CD4-positive, alpha-beta T cell (primary cell): ENCODE results near the gene CAND2. TPM values are rescaled to one million over a fixed set of nuclear protein-coding genes. Genes with fewer than 3 reads are reported as not detected.
A peak's percentile ranks its signal among the peaks of the same experiment; 100 is the strongest.

ENCODE experiments used
- ATAC-seq: fragments of 200-7000 bp; cut with Tn5 transposase; one replicate; pipeline ENCODE4 v1.10.0; 2022; ENCODE audit warnings: mild to moderate bottlenecking; ENCODE audit not compliant: poor library complexity
- CTCF ChIA-PET: fragments of 350-600 bp; sonication (Branson Sonifier 250); formaldehyde crosslinking; loops from one replicate; lab custom pipeline; 2021; ENCODE audit warnings: antibody characterized with exemption, inconsistent platforms; lab: Charles Lee
- POLR2A ChIA-PET: fragments of 350-600 bp; sonication (Branson Sonifier 250); formaldehyde crosslinking; loops from one replicate; lab custom pipeline; 2021; ENCODE audit warnings: antibody characterized with exemption, inconsistent platforms; lab: Charles Lee
- DNase-seq, 14 experiments: peaks; one replicate each; pipeline ENCODE4 v3.0.0-alpha.2; 2013 to 2020; ENCODE audit warnings: mixed read lengths in 2 of 14
- H3K27ac ChIP-seq, 2 donors: one replicate each; pipeline versions ENCODE4 v1.5.1 to v1.7.0; 2013; ENCODE audit warnings: low read length in 2 of 2, low read depth in 1 of 2, mild to moderate bottlenecking in 1 of 2
- H3K27me3 ChIP-seq, 2 experiments: 1 replicate in 1 of 2; 2 replicates in 1 of 2; pipeline versions ENCODE4 v1.6.1 to v1.7.0; 2013; ENCODE audit warnings: low read length in 2 of 2, control low read depth in 1 of 2, mild to moderate bottlenecking in 1 of 2, moderate library complexity in 1 of 2; ENCODE audit not compliant: insufficient read depth in 2 of 2, control insufficient read depth in 1 of 2
- H3K36me3 ChIP-seq: one replicate; pipeline ENCODE4 v1.6.1; 2013; ENCODE audit warnings: low read length, control low read depth; ENCODE audit not compliant: insufficient read depth
- H3K4me1 ChIP-seq: one replicate; pipeline ENCODE4 v1.6.1; 2013; ENCODE audit warnings: low read length, control low read depth; ENCODE audit not compliant: insufficient read depth
- H3K4me3 ChIP-seq: one replicate; pipeline ENCODE4 v1.5.1; 2013; ENCODE audit warnings: mild to moderate bottlenecking, low read length, moderate library complexity
- H3K9me3 ChIP-seq, 2 experiments: 1 replicate in 1 of 2; 2 replicates in 1 of 2; pipeline versions ENCODE4 v1.6.1 to v1.7.0; 2013; ENCODE audit warnings: low read length in 2 of 2, mild to moderate bottlenecking in 2 of 2, control low read depth in 1 of 2, moderate library complexity in 1 of 2; ENCODE audit not compliant: control insufficient read depth in 1 of 2, insufficient read depth in 1 of 2
- H3K27ac Mint-ChIP-seq: one replicate; pipeline ENCODE4 v1.8.0; 2020; ENCODE audit warnings: mixed read lengths
- H3K27me3 Mint-ChIP-seq: one replicate; pipeline ENCODE4 v1.8.0; 2021; ENCODE audit warnings: mixed read lengths
- H3K36me3 Mint-ChIP-seq: one replicate; pipeline ENCODE4 v1.8.0; 2021; ENCODE audit warnings: low read depth, mixed read lengths
- H3K4me1 Mint-ChIP-seq: one replicate; pipeline ENCODE4 v1.8.0; 2021; ENCODE audit warnings: low read depth, mixed read lengths
- H3K4me3 Mint-ChIP-seq: one replicate; pipeline ENCODE4 v1.8.0; 2020; ENCODE audit warnings: mild to moderate bottlenecking, mixed read lengths
- H3K9me3 Mint-ChIP-seq: one replicate; pipeline ENCODE4 v1.8.0; 2020; ENCODE audit warnings: mixed read lengths
- CTCF ChIP-seq: fragments of 200-600 bp; IDR thresholded peaks from one replicate; pipeline ENCODE4 v1.8.0; 2022; ENCODE audit warnings: antibody characterized with exemption, mild to moderate bottlenecking
- intact Hi-C, 2 experiments: fragments of 100-400 bp; cut with DNase I in 1 of 2; cut with micrococcal nuclease in 1 of 2; formaldehyde crosslinking; loops; one replicate each; pipeline versions ENCODE4 v1.15.1 to v1.9.0; 2023 to 2025; cut with DNase I, micrococcal nuclease
- polyA plus RNA-seq, 2 donors: library from polyadenylated mRNA; unstranded; fragments of 120-200 nt; gene quantifications; one replicate each; pipeline ENCODE4 v1.2.1, GENCODE V29; 2013
- total RNA-seq, 174 experiments: library from RNA in 2 of 174; stranded (reverse) in 2 of 174; gene quantifications; one replicate each; pipeline ENCODE4 v1.2.3 and lab custom pipeline; 2021 to 2026

CAND2 gene
- 1 to 10 TPM; 3.5 to 6.0 TPM for total RNA-seq
- polyA plus RNA-seq (2013, experiment 1 of 2) = 1.7 TPM
- polyA plus RNA-seq (2013, experiment 2 of 2) = 2.3 TPM
- 0.12 to 11.3 (median 3.6) reads per million in 172 experiments for total RNA-seq (lab: John Stamatoyannopoulos, UW)

- DNase-seq = peak in 12 of 14 experiments; percentile 7 to 69 (median 32)
- H3K4me1 Mint-ChIP-seq = peaks cover 29% of the 10 kb centered on the region
- peak; percentile 92 for ATAC-seq
- no peak within 1 kb of the TSS for H3K27ac ChIP-seq
- no peaks in the 10 kb centered on the region for H3K36me3 ChIP-seq
- H3K36me3 Mint-ChIP-seq = no peaks in the 10 kb centered on the region
- H3K4me3 ChIP-seq = peak within 1 kb of the TSS; percentile 68
- H3K27me3 ChIP-seq = no peaks in the 10 kb centered on the region
- ChIA-PET POLR2A (interaction anchor here (0.9 to 2.3 kb wide), 5 partner anchors 14 to 314 kb away, joined by 3 to 26 read pairs (median 5); partner anchors contain the start of genes RAF1 and RPL32), CTCF (interaction anchor here (0.5 to 2.7 kb wide), 6 partner anchors 9 to 241 kb away, joined by 3 to 16 read pairs (median 3); no protein-coding TSS in a partner anchor)
- peak within 1 kb of the TSS; percentile 93 for H3K4me3 Mint-ChIP-seq
- peaks cover 13% of the 10 kb centered on the region for H3K4me1 ChIP-seq
- H3K27me3 Mint-ChIP-seq = no peaks in the 10 kb centered on the region
- H3K27ac Mint-ChIP-seq = peak within 1 kb of the TSS; percentile 23
- no peaks in the 10 kb centered on the region for H3K9me3 ChIP-seq
- TF ChIP-seq CTCF = no peak
- H3K9me3 Mint-ChIP-seq = no peaks in the 10 kb centered on the region
- intact Hi-C loops = loop anchor here in 1 of 2 experiments (2.0 kb wide), 1 partner anchor 14 kb away; no protein-coding TSS in a partner anchor
Observed at GRCh38 chr3:12796171-12797123, at the start of gene CAND2. CAND2 (plus strand) TSS chr3:12796680; CDS start chr3:12796721, 41 bp downstream.

- no peak overlapping the region for H3K4me3 Mint-ChIP-seq
- ChIA-PET CTCF (no interaction called here), POLR2A (no interaction called here)
- H3K27ac ChIP-seq = no peak overlapping the region
- TF ChIP-seq CTCF = no peak
- no peaks in the 10 kb centered on the region for H3K36me3 Mint-ChIP-seq
- H3K9me3 ChIP-seq = no peaks in the 10 kb centered on the region
- H3K4me1 ChIP-seq = peaks cover 2% of the 10 kb centered on the region
- no peaks in the 10 kb centered on the region for H3K9me3 Mint-ChIP-seq
- no peak overlapping the region for H3K4me3 ChIP-seq
- H3K27ac Mint-ChIP-seq = no peak overlapping the region
- ATAC-seq = no peak
- no peaks in the 10 kb centered on the region for H3K4me1 Mint-ChIP-seq
- H3K27me3 ChIP-seq = peaks cover 2 to 5% of the 10 kb centered on the region in 2 experiments
- intact Hi-C loops = no loop called here
- H3K36me3 ChIP-seq = no peaks in the 10 kb centered on the region
- peaks cover 5% of the 10 kb centered on the region for H3K27me3 Mint-ChIP-seq
- DNase-seq = no peak
Observed at GRCh38 chr3:12748477-12748876, 48.0 kb upstream of the CAND2 start.

- H3K27me3 ChIP-seq = peaks cover 0 to 5% of the 10 kb centered on the region in 2 experiments
- ChIA-PET CTCF (no interaction called here), POLR2A (no interaction called here)
- H3K36me3 Mint-ChIP-seq = no peaks in the 10 kb centered on the region
- ATAC-seq (no peak), DNase-seq (no peak)
- H3K4me3 Mint-ChIP-seq = no peak overlapping the region
- intact Hi-C loops = no loop called here
- peaks cover 5% of the 10 kb centered on the region for H3K27me3 Mint-ChIP-seq
- no peak overlapping the region for H3K27ac Mint-ChIP-seq
- H3K36me3 ChIP-seq = no peaks in the 10 kb centered on the region
- no peak for TF ChIP-seq CTCF
- H3K4me3 ChIP-seq = no peak overlapping the region
- H3K9me3 Mint-ChIP-seq = no peaks in the 10 kb centered on the region
- no peak overlapping the region for H3K27ac ChIP-seq
- H3K9me3 ChIP-seq = no peaks in the 10 kb centered on the region
- no peaks in the 10 kb centered on the region for H3K4me1 Mint-ChIP-seq
- H3K4me1 ChIP-seq = peaks cover 2% of the 10 kb centered on the region
Observed at GRCh38 chr3:12750223-12750622, 46.3 kb upstream of the CAND2 start.
